GM19239 (cell line): ENCODE measurements around the gene SH3RF1.

Experiments used
- DNase-seq: peaks from one replicate; pipeline ENCODE4 v3.0.0; 2011; ENCODE audit warnings: low spot score; ENCODE audit not compliant: insufficient read length
- FAIRE-seq: peaks from 2 replicates; lab custom pipeline; 2011; peaks lifted over from hg19 to GRCh38; lab: Jason Lieb, UNC

SH3RF1 gene

DNA sequence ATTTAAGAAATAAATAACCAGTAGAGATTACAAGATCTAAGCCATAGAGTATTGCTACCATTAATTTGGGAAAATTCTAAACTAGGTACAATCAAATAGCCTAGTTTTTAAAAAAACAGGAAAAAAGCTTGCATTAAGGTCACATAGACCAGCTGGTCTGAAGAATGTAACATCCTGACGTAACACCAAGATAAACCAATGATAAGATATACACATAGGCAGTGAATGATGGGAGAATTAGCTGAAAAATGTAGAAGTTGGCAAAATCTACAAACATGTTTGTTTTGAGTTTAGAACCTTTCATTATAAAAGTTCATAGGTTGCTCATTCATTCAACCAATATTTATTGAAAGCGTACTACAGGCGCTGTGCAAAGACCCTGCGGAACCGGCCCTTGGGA lies 120.0 kb downstream of the SH3RF1 start:
- no peak for FAIRE-seq

DNA sequence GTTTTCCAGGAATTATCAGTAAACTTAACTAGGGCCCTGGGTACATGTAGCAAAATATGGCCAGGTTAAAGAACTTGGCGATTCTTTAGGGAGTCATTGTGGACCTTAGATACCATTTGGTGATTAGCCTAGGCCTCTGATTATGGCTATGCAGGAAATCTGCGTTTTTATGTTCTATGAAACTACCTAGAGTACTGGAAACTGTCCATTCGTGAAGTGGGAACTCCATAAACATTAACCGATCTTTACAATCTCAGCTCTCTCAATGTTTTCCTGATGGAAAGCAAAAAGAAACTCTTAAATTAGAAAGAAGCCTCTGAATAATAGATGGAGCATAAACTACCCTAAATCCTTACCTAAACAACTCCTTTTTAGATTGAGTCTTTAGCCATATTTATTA lies 121.9 kb downstream of the SH3RF1 start:
- FAIRE-seq (no peak), DNase-seq (no peak)

More for the DNA sequence above, 120.0 kb downstream of the SH3RF1 start:
- no peak for DNase-seq

DNA sequence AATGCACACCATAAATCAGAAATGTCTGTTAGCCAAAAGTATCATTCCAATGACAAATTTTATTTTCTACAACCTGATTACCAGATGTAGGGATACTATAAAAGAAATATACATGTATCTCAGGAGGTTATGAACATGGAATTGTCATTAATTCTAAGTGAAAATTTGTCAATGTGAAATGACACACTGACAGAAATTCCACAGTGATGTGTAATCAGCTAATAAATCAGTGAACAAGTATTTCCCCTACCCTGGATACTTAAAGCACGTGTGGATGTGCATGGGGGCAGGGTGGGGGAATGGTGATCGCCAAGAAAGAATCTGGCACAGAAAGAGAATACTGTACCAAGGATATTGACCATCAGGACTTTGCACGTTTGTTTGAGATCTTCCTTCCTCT lies 123.6 kb downstream of the SH3RF1 start:
- FAIRE-seq = no peak
- no peak for DNase-seq

DNA sequence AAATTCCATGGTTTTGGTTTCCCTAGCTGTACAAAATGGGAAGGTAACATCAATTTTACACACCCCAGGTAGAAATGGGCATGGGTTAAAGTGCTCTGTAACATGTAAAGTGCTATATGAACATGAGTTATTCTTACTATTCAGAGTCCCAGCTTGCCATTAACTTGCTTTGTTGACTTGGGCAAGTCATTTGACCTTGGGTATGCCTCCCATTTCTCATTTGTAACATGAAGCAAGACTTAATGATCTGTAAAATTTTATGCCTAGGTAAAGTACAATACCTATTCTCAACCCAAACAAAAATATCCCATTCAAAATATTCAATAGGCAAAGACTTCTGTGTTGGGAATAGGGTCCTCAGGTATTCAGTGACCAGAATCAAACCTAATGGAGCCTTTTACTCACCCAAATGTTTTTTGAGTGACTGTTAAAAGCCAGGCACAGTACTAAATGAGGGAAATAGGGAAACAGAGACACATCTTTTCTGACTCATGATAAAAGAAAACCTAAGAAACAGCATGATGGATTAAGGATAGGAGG lies 126.6 kb downstream of the SH3RF1 start:
- DNase-seq (no peak), FAIRE-seq (no peak)

DNA sequence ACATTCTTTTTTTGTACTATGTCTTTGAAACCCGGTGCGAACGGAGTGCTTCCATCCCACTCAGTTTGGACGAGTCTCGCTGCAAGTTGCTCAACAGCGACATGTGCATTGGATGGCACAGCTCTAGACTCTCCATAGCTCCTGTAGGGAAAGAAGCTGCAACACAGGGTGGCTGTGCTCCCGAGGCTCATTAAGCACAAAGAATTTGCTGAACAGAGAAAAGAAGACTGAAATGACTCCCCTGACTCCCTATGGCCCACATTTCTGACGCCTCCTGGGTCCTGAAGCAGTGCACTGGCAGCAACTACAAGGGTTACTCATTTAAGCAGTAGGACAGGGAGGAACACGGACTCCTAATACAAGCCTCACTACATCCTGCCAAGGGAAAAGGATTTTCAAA lies 127.4 kb downstream of the SH3RF1 start:
- FAIRE-seq (no peak), DNase-seq (no peak)

DNA sequence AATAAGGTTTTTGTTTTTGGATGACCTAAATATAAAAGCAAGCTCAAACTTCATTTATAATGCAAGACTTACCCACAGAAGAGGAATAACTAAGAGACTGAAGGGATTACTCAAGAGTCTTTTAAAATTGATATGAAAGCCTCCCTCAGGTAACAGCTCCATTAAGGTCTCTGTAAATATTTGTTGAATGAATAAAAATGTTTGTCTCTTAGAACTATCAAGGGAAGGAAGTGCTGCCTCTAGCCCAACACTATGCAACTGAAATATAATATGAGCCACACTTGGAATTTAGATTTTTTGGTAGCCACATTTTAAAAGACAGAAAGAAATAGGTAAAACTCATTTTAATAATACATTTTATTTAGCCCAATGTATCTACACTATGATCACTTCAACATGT lies 127.8 kb downstream of the SH3RF1 start:
- DNase-seq (no peak), FAIRE-seq (no peak)

DNA sequence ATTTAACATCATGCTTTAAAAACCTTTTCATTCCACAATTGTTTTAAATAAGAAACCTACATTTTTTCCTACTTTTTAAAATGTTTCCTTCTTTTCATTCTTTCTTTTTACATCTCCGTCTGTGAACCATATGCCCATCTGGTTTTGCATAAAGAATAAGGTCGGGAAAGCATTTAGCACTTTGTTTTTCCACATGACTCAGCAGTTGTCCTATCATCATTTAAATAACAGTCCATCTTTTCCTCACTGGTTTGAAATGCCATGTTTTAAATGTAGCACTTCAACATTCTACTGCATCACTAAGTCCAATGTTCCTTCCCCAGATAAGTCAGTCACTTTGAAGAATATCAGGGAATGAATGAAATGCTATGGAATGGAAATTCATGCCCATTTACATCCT lies 128.4 kb downstream of the SH3RF1 start:
- peak; percentile 11 for FAIRE-seq
- DNase-seq = no peak

DNA sequence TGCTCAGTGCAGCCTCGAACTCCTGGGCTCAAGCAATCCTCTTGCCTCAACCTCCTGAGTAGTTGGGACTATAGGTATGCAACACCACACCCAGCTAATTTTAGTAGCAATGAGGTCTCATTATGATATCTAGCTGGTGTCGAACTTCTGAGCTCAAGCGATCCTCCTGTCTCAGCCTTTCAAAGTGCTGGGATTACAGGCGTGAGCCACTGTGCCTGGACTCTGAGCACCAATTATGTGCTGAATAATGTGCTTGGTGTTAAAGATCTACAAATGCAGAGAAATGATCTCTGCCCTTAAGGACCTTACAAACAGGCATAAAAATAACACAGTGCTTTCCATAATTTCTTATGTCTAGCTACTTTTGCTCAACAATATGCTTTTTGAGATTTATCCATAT lies 131.7 kb downstream of the SH3RF1 start:
- FAIRE-seq (no peak), DNase-seq (no peak)

DNA sequence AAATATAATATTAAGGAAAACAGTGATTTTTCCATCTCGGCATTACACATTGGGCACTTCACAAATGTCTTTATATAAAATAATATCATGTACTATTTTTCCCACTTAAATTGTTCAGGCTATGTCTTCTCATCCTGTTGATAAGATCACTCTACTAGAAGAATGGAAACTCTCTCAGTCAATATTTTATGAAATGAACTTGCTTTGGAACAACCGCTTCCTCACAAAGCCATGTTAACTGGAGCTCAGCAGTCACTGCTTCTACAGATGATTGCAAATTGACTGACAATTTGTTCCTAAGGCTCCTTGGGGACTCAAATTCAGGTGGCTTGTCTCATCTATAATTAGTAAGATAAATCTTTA lies 133.2 kb downstream of the SH3RF1 start:
- no peak for DNase-seq
- FAIRE-seq = no peak

DNA sequence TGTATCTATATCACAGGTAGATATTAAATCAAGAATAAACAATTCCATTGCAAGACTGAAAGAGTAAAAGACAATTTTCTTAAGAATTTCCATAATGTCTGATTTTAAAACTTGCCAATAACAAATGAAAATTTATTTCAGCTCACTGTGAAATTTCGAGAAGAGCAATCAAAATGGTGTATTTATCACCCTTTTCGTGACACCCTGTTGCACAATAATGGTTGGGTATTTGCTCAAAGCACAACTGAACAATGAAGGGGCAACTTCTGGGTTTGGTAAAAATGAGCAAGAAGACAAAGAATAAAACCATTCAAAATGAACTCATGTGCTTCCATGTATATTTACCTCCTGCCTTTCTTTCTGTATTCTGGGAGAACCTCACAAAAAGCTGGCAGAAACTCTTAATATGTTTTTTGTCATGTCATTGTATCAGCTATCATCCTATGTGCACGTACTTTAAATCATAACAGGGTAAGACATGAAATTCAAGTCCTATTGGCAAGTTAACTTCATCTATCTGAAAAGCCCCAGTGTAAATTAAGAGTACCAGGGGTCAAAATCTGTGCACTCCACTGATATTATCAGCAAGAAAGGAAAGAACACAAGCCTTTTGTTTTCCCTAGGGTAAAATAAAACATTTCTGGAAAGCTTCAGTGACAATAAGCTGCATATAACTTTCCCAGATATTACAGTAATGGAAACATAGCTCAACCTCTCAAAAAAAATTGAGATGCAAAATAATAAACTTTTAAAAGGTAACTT lies 133.8 kb downstream of the SH3RF1 start:
- no peak for DNase-seq
- FAIRE-seq = no peak

DNA sequence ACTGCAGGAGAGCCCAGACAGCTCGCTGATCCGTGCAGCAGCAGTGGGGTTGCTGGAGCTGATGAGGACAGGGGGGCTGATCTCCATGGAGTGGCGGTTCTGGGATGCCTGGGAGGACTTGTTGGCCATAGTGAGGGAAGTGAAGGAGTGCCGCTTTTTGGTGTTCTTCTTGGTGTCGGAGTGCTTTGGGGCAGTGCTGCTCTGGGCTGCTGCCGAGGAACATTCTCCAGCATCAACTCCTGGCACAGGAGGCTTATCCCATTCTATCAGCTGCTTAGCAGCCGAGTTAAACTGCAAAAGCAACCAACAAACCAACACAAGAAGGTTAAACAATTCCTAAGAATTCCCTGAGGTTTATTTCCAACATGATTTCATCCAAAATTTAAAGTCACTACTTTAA lies 134.4 kb downstream of the SH3RF1 start:
- no peak for DNase-seq
- no peak for FAIRE-seq

DNA sequence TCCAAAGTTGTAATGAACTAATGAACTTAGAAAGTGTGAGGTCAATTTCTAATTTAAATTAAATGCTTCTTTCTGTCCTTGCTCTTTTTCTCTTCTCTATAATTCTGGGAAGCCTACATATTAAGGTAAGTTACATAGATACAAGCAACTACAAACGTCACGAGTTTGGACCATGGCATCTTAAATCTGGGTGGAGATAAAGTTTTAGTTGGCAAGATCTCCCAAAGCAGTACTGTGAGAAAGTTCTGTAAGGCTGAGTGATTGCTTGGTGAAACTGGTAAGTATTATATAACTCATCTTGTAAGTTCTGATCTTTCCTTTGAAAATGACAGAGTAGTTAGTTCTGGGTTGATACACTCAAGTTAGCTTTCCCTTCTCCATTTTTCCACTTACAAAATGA lies 135.0 kb downstream of the SH3RF1 start:
- FAIRE-seq (no peak), DNase-seq (no peak)

DNA sequence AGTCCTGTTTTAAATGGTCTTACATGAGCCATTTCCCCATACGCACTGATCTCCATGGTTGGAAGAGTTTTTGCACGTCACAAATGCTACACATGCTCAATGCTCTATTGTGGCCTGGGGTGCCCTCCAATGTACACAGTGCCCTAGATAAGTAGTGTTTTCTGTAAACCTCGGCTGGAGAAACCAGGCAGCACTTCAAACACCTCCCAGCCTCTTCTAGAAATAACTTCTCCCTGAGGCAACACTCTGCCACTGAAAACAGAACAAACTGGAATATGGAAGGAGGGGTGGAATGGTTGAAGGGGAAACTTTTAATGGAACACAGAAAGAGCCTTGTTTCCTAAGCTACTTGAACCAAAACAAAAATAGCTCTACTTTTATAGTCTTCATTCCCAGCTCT lies 136.8 kb downstream of the SH3RF1 start:
- DNase-seq = no peak
- FAIRE-seq = no peak

DNA sequence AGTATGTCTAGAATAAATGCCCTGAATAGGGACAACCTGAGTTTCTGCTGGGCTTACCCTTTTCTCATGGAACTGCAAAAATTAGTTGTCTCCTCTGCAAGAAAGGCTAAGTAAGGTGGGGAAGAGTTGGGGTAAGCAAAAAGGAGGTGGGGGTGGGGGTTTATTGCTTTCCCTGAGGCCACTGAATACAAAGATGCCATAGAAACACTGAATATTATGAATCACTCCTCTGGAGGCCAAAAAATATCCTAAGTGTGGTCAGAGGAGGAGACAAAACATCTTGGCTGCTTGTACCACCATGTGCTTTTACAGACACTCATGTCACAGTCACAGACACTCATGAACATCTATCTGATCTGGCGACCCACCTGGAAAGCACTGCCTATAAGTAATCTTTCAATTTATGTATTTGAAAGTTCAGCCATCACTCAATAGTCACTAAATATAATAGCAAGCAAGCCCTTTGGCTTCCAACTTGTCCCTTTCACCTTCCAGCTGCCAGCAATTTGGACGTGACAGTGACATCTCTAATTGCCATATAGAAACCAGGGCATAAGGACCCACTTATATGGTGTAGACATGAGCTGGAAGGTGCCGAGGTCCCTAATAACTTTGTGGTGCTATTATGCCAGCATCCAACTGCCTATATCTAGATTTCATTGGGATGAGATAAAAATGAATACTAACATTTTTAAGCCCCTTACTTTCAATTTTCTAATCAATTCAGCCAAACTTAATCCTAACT lies 138.0 kb downstream of the SH3RF1 start:
- FAIRE-seq (no peak), DNase-seq (no peak)

DNA sequence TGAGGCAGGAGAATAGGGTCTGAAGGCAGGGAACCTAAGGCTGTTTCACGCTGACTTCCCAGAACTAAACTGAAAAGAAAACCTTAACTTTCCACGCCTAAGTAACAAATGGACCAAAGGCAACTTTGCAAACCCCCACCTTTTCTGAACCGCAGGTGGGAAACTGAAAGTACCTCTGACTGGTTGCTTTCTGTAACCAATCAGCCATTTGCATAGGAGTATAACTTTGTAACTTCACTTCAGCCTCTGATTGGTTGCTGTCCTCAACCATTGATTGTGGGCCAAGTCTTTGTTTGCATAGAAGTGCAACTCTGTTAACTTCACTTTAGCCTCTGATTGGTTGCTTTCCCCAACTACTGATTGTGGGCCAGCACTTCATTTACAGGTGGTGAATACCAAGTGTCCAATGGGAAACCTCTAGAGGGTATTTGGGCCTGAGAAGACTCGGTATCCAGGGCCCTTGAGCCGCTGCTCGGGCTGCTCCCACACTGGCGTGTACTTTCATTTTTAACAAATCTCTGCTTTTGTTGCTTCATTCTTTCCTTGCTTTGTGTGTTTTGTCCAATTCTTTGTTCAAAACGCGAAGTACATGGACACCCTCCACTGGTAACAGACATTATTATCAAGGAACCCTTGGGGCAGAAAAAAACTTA lies 139.1 kb downstream of the SH3RF1 start:
- no peak for FAIRE-seq
- no peak for DNase-seq

DNA sequence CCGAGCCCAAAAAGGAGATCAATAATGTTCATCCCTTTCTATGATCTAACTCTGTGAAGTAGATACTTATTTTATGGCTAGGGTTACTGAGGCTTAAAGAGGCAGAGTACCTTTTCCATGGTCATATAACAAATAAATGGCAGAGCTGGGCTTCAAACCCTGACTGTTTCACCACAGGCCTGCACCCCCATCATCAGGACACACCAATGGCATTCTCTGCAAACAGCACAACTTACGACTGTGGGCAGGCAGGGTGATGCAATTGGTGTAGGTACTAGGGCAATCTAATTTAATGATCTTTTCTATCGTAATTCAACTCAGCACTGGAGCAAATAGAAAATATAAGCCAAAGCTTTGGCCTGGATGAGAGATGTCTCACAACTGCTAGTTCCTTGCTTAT lies 141.9 kb downstream of the SH3RF1 start:
- DNase-seq = no peak
- FAIRE-seq = no peak

DNA sequence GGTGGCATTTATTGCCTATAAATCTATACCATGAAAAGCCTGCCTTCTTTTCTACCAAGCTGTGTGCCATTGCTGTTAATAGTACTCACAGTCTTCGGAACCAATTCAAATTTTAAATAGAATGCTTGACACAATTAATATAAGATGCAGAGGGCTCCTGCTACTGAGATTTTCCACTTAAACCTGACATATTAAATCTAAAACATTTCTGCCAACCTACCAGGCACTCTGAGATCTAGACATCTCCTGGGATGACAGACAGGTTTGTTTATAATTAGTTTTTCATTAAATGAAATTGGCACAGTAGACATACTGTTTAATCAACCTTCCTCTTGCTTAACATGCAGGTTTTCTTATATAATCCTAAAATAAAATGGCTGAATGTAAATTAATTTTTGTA lies 143.4 kb downstream of the SH3RF1 start:
- DNase-seq (no peak), FAIRE-seq (peak; percentile 23)

DNA sequence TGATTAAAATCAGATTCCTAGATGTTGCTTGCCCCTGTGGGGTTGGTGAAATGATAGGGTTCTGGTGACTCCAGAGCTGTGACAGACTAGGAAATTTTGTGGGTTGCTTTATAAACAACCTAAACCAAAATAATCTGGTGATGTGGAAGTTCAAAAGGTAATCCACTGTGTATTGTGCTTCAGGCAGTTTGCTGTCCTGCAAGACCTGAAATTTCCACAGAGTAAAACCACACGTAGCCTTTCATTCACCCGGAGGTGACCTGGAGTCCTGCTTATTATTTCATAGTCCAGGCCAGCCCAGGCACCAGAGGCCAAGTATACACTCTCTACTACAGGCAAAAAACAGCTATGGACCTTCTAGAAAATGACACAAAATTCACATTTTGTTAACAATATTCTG lies 146.1 kb downstream of the SH3RF1 start:
- DNase-seq (no peak), FAIRE-seq (peak; percentile 35)

DNA sequence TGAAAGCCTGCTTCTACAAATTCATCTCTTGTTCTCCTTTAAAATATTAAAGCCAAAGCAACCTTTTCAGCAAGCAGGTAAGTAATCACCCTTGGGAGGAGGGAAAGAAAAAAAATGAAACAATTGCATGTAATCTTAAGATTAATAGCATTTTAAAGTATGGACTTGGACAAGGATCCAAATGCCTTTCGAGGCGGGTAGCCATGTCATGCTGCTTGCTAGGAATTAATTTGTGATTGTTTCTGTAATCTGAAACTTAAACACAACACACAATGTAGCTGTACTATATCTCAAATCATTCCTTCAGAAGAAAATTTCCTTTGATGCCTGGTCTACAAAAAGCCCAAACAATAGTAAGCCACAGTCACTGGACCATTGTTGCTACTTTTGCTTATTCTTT lies 148.3 kb downstream of the SH3RF1 start:
- FAIRE-seq = no peak

DNA sequence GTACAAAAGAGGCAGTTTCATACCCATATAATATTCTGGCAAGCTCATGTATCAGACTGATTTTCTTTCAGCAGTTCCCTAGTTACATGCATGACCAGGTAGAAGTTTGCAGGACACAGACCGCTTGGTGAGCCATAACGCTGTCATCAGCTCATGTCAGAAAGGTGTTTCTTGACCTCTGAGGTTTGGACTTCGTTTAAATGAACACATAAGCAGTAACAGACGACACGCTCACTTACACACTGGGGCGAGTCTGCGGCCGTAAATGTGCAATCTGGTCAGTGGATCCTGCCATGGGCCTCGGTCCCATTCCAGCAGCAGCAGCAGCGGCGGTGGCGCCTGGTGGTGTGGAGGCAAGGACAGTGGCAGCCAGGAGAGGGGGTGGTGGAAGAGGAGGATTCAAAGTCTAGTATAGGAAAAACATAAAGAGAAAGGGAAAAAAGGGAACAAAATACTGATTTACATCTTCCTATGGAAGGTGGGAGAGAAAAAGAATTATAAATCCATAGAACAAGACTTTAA lies 148.8 kb downstream of the SH3RF1 start:
- FAIRE-seq (no peak), DNase-seq (no peak)

More for the DNA sequence above, 148.3 kb downstream of the SH3RF1 start:
- no peak for DNase-seq

DNA sequence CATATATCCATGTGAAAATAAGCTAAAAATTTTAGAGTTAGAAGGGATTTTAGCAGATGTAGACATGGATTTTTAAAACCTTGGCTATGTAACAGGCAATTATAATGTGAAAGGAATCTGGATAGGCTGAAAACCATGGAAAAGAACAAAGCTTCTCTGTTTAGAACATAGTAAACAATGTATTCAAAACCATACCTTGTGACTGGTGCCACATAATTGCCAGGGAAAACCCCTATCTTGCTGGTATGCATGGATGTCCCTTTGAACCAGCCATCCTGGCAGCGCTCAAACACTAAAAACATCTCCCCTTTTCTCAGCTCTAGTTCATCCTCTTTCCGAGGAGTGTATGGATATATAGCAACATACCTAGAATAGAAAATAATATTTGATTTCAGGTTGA lies 150.1 kb downstream of the SH3RF1 start:
- FAIRE-seq = no peak
- DNase-seq = no peak
